Measurements from ENCODE around the gene ATXN7.

The ATXN7 gene

DNA sequence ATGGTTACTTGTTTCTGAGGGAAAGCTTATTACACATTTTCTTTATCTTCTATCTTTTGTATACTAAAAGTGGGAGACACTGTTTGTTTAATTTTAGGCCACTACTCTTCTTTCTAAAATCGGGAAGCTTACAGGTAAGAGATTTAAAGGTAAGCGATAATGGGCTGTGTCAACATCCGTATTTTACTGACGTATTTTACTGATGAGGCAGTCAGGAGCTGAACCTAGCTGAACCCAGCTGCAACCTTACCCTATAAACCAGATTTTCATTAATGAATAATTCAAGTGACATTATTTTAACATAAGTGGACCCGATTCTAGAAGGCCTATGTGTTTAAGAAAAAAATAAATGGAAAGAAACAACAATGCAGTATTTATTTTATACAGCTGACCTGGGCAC is 146.5 kb downstream of the ATXN7 start:
- DNase-seq (ENCODE audit: extremely low read depth in 1 of 2, low read depth in 1 of 2) = no peak

DNA sequence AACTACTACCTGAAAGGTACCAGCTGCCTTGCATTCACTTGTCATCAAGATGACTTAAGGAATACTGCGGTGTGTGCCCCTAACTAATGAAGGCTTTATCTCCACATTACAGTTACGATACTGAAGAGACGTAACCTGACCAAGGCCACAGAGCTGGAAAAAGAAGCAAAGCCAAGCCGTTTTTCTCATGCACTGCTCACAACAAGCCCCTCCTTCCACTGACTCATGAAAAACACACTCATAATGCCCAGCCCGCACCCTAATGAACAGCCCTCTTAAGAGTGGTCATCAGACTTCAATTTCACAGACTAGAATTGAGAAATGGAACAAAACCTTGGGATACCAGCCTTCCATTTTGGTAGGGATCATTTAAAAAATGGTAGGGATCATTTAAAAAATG is 148.0 kb downstream of the ATXN7 start:
- DNase-seq (ENCODE audit: extremely low read depth in 1 of 2, low read depth in 1 of 2) = no peak

DNA sequence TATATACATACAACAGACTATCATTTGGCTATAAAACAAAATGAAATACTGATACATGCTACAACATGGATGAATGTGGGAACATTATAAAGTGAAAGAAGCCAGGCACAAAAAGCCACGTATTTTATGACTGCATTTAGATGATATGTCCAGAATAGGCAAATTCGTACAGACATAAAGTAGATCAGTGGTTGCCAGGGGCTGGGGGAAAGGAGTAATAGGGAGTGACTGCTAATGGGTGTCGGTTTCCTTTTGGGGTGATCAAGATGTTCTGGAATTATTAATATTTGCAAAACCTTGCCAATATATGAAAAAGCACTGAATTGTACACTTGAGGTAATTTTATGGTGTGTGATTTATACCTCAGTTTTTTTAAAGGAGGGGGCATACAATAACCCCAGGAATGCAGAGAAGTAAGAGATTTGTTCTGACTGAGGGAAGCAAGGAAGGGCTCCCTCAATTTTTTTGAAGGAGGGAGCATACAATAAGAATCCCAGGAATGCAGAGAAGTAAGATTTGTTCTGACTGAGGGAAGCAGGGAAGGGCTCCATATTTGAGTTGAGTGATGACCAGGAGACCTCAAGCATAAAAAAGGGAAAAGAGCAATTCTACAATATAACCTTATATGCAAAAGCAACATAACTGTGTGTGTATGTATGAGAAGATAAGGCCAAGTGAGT is 153.4 kb downstream of the ATXN7 start:
- no peak for DNase-seq (ENCODE audit: extremely low read depth in 1 of 2, low read depth in 1 of 2)

DNA sequence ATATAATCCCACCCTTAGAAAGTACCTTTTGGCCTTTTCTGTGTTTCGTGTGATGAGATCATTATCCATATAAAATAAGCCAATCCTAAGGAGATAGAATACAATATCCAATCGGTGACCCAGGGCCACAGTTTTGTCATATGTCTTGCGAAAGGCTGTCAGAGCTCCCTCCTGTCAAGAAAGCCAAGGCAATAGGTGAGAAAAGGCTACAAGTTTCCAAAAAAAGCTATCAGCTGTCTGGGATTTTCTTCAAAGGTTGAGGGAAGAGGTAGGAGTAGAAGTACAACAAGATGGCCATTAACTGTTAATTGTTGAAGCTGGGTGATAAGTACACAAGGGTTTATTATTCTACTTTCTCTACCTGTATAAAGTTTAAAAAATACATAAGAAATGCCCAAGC is 155.6 kb downstream of the ATXN7 start:
- DNase-seq (ENCODE audit: extremely low read depth in 1 of 2, low read depth in 1 of 2) = no peak

DNA sequence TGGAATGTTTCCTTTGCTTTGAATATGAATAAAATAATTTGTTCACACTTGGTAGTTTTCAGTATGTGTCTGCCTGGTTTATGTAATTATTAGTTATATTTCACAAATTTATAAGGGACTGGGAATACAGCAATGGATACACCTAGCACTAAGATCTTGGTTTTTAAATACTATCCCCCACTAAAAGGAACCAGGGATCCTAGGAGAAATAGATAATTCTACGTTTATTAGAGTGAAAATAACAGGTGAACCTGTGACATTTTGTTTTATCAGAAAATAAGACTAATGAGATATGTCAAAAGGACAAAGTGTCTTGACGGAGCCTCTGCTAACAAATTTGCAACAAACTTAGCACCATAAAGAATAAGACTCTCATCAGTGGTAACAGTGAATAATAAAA is 156.2 kb downstream of the ATXN7 start:
- DNase-seq (ENCODE audit: extremely low read depth in 1 of 2, low read depth in 1 of 2) = no peak

DNA sequence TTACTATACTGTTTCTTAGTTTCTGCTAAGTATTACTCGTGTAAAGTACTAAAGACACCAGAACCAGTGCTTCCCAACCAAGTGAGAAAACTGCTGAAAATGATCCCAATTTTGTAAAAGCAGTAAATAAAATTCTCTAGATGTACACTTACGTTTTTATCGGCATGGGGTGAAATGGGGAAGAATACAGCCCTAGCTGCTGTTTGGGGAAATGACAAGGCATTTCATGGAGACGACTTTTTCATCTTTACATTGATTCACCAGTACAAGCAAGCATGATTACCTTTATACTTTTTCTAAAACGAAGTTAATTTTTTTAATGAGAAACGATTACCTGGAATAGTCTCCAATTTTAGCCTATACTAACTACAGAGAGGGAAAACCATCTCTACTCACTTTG is 158.3 kb downstream of the ATXN7 start:
- DNase-seq (ENCODE audit: extremely low read depth in 1 of 2, low read depth in 1 of 2) = no peak

DNA sequence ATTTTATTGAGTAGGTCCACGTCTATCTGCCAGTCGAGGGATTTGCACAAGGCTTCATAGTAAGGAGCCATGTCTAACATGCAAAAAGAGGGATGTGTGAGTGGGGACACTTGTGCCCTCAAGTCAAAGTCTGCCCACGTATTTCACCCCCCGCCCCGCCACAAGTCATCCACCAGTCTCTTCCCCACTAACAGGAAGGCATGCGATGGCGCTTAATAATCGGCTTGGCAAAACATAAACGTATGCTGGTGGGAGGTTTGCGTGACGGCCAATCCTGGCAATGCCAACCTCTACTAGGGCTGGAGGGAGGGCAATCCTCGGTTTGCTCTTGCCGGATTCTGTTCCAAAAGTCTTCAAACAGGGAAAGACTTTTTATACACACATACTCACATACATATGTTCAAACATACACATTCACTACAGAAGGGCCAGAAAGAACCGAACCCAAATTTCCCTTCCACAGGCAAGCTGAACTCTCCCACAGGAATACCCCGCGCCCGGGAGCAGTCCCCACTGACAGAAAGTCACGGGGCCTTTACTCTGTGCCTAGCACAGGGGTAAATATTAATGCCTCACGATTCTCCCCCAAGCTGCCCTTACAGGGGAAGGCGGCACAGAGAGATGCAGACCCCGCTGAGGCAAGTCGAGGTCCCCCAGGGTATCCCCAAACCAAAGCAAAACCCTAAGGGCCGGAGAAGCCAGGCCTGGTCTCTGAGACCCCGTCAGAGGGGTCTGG is 159.0 kb downstream of the ATXN7 start:
- no peak for DNase-seq (ENCODE audit: extremely low read depth in 1 of 2, low read depth in 1 of 2)

DNA sequence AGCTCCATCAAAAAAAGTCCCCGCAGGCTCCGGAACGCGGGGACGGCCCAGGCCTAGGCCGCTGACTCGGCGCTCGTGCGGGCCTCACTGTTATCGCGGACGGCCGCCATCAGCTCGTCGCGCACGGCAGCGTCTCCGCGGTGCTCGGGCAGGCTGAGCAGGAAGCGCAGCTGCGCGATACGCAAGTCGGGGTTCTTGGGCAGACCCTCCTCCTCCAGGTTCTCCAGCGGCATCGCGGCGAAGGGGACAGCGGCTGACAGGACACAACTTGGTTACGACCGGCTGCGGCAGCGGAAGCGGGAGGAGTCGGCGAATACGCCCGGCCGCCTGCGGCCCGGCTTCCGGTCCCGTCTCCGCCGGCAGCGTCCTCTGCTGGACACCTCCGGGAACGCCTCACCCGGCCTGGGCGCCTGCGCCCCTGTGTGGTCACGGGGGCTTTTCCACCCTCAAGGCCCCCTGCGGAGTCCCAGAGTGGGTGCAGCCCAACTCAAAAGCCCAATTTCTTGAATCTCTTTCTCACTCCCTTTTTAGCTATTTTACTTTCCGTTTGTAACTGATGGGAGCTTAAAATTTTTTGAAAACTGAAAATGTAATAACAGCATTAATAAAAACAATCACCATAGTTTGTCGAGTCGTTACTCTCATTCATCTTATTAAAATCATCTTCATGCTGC is 159.7 kb downstream of the ATXN7 start, which contains the start of gene PSMD6:
Gene PSMD6 (minus strand): TSS at position 308 of the 674 bp plus-strand sequence. CDS start 75 bp downstream, at position 233.
- peak; percentile 61 to 89 for DNase-seq (ENCODE audit: extremely low read depth in 1 of 2, low read depth in 1 of 2)

DNA sequence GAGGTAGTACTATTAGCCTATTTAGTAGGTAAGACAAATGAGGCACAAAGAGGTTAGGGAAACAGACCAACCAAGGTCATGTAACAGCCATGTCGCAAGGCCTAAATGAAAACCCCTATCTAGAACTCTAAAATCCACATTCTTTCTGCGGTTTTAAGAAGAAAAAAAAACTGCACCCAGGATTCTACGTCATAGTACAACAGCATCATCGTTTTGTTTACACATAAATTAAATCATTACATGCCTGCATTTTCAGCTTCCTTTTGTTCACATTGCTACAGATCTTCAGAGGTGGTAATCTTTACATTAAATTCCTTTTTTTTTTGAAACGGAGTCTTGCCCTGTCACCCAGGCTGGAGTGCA is 160.2 kb downstream of the ATXN7 start:
- no peak for DNase-seq (ENCODE audit: extremely low read depth in 1 of 2, low read depth in 1 of 2)

DNA sequence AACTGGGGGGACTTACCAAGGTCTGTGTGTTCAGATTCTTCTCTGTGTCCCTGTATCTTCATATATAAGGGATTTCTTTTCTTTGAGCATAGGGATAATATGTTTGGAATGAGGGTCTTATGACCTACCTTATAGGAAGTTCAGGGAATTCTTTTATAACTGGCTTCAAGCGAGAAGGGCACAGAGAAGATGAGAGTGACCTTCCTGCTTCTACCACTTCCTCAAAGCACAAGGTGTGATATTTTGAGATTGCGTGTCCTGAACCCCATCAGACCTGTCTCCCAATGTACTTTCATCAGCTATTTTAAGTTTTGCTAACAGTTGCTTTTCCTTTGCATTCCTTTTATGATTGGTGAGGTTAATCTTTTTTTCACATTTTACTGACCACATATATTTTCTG is 162.7 kb downstream of the ATXN7 start:
- no peak for DNase-seq (ENCODE audit: extremely low read depth in 1 of 2, low read depth in 1 of 2)

DNA sequence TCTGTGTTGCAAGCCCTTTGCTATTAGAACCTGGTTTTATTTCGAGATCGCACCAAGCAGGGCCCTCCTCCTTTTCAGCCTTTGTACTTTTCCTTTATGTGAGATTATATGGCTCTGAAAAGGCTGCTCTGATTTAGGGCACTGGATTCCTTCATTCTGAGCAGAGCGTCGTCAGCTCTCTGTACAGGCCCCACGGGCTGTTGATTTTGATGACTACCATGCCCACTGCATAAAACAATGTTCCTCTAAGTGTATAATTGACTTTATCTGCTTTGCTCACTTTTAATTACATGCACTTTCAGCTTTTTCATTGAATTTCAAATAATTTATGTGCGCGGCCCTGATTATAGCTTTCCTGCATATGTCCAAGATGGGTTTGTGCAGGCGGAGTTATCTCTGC is 164.0 kb downstream of the ATXN7 start:
- DNase-seq (ENCODE audit: extremely low read depth in 1 of 2, low read depth in 1 of 2) = no peak

DNA sequence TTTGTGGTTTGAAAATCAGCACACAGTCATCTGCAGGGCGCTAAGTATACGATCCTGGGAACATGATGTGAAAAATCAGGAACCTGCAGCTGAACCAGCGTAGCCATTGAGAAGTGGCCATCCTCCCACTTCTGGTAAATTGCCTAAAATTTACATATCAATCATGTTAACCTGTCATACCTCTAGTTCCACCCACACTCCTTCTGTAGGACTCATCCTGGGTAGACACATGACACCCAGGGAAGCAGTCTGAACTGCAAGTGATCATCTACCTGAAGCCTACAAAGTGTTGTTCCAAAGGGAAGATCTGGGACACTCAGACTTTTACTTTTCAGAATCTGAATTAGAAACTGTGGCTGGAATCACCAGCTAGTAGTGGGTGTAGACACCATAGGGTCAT is 165.1 kb downstream of the ATXN7 start:
- DNase-seq (ENCODE audit: extremely low read depth in 1 of 2, low read depth in 1 of 2) = no peak

DNA sequence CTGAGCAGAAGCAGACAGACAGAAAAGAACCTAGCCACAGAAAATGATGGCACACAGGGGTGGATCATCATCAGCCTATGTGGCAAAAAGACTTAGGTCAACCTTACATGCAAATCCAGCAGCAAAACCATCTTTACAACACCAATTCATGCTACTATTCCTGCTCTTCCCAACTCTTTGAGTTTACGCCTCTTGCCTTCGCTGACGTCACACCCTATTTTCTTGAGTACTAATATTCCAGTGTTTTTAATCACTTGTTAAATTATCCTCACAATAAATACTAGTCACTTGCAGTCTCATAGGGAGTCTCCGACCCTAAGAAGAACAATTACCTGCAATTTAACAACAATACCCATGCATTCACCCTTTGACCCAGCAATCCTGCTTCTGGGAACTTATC is 165.6 kb downstream of the ATXN7 start:
- no peak for DNase-seq (ENCODE audit: extremely low read depth in 1 of 2, low read depth in 1 of 2)

DNA sequence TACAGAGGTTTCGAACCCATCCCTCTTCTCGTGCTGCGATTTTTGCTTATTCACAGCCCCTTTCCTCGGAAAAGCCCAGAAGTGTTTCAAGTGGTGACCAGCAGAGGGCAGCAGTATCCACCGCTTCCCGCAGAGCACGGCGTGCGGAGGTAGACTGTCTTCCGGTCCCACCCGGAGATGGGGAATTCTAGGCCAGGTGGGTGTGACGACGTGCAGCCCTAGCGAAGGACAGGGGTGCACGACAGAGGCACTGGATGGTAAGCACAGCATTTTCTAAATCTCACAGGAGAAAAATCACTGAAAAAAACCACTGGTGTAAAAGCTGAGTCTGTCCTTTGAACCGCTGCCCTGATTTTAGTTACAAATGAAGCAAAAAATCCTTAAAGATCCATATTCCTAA is 167.1 kb downstream of the ATXN7 start:
- peak; percentile 52 to 62 for DNase-seq (ENCODE audit: extremely low read depth in 1 of 2, low read depth in 1 of 2)

DNA sequence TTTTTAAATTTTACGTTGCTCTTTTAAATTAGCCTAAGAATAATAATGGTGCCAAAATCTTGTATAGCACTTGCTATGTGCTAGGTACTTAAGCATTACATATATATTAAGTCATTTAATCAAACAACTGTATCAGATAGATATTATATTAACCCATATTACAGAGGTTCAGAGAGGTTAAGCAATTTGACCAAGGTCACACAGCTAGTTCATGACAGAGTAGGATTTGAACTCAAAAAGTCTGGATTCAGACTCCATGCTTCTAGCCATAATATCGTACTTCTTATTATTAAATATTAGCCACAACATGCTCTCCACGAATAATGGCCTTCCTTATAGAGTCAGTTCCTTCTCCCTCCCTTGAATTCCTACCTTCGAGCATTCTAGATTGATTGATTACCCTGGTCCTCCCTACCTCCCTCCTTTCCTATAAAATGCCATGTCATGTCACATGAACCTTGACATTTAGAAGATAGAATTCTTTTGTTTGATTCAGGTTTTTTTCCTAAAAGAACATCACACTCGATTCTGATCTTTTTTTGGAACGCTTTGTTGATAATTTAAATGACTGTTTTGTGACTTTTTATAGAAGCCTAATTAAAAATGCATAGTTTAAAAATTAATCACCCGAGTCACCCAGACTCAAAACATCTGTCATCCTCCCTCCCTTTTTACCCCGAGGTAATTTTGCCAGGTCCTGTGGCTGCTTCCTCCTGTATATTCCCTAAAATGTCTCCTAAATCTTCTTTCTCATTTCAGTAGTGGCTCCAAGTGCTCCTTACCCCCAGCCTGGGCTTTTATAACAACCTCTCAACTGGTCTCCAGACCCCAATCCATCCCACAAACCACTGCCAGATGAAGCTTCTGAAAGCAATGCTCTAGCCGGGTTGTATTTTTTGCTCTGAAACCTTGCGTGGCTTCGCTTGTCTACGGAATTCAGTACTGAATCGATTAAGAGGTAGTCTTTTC is 168.2 kb downstream of the ATXN7 start:
- DNase-seq (ENCODE audit: extremely low read depth in 1 of 2, low read depth in 1 of 2) = no peak

DNA sequence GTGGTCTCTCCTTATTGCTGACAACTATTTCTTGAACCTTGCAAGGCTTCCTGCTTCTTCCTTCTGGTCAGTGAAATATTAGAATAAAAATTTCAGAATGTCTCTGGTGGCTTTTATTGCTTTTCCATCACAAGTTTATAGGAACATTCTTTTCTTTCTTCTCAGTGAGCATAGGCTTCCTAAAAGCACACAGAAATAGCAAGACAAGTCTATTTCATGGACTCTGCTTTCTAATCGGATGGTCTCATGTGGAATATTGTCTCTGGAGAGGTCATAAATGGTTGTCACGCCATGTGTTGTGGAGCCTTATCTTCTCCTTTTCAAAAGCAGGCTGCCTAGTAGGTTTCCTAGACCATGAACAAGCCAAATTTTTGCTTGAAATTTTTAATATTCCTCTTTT is 169.4 kb downstream of the ATXN7 start:
- DNase-seq (ENCODE audit: extremely low read depth in 1 of 2, low read depth in 1 of 2) = no peak

DNA sequence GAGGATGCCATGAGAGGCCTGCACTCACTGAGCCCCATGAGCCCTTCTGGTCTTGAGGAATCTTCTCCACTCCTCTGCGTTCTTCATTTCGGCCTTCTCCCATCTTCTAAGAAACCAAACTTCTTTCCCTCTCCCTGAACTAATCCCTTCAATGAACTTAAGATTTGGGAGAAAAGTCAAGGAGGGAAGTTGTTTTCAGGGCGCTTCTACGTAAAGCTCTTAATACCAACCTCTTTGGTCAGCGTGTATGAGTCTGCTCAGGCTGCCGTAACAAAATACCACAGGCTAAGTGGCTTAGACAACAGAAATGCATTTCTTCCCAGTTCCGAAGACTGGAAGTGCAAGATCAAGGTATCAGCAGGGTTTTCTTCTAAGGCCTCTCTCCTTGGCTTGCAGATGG is 173.4 kb downstream of the ATXN7 start:
- DNase-seq (ENCODE audit: extremely low read depth in 1 of 2, low read depth in 1 of 2) = no peak

DNA sequence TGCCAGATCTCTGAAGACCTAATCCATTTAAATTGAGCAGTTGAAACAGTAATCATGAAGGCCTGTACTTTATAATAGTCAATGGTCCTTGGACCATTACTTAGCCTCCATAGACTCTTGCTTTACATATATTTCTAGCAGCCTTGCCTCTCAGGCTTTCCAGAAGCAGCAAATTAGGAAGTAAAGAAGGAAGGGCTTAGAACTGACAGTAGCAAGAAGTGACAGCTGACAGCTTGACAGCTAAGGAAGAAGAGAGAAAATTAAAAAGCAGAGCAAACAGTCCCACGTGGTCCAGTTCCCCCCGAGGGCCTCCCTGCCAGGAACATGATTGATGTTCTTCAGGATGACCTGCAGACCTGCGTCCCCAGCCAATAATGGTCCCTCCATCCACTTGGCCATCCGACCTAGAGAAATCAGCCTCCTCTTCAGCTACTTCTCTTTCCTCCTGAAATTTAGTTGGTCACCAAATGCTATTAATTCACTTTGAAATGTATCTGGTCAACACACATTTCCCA is 174.6 kb downstream of the ATXN7 start:
- no peak for DNase-seq (ENCODE audit: extremely low read depth in 1 of 2, low read depth in 1 of 2)

DNA sequence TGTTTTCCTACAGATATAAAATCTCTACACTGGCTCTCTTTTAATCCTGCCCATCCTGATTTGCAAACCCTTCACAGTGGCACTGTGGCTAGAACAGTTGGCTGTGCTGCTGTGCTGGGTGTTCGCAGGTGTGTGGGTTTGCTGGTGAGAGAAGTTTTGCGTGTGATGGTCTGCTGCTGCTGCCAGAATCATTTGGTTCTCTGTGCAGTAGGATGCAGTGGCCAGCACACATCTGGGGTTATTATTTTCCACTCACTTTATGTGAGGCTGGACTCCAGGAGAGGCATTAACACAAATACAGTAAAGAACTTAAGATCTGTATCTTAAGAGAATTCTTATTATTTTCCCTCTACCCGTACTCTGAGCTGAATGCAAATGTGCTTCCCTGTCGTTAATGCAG is 175.7 kb downstream of the ATXN7 start:
- DNase-seq (ENCODE audit: extremely low read depth in 1 of 2, low read depth in 1 of 2) = no peak

DNA sequence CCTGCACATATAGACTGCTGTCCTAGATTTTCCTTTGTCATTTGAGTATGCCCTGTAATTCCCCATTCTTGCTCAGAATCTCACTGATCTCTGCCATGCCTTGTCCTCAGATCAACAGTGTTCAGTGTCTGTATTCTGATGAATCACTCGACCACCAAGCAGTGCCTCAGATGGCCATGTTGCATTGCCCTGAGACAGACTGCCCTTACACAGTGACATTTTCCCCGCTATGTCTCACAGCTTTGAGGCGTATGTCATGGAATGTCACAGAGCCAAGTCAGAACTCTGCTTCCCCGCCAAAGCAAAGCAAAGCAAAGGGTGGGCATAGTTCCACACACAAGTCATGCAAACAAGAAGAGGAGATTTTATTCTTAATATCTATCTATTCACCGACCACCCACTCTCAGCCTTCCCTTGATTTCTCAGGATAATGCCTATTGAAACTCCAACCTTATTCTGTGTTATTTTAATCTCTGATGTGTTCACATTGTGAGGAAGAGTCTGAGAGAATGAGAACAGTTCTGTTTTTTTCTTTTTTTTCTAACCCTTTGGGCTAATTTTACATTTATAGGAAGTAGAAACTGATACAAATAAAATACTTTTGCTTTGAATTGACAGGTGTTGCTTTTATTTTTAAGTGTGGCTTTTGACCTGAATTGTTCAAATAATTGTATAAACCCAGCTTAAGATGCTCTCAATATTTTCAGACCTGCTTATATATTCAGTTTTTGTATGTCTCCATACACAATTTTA is 176.5 kb downstream of the ATXN7 start:
- no peak for DNase-seq (ENCODE audit: extremely low read depth in 1 of 2, low read depth in 1 of 2)
